ENCODE measurements around the gene PDILT. TPM values are rescaled to one million over a fixed set of nuclear protein-coding genes. Genes with fewer than 3 reads are reported as not detected.

Gene PDILT
- total RNA-seq, 6 experiments from 2014 or later: not detected

- H3K9me3 ChIP-seq: no peaks in the 10 kb centered on the region
- peaks cover 0 to 15% (median 3%) of the 10 kb centered on the region in 4 donors for H3K4me1 ChIP-seq
- peak; percentile 79 to 89 (median 82) for ATAC-seq
- WGBS (ENCODE audit: insufficient coverage, low coverage, low lambda C conversion rate, missing lambda C conversion rate): 3% methylated on average over 17 of the region's 30 CpGs
- peak overlapping the region; percentile 29 to 85 (median 80) for H3K27ac ChIP-seq
- TF ChIP-seq CTCF (IDR thresholded peaks at IDR 0.05) (peak; percentile 64 to 92 (median 86)), POLR2A (IDR thresholded peaks at IDR 0.05) (peak; percentile 50)
- peak; percentile 73 to 93 (median 90) for DNase-seq
- H3K4me3 ChIP-seq: peak overlapping the region in 2 of 3 donors; percentile 23 to 39
- intact Hi-C loops (cut with DNase I): loop anchor here in 1 of 2 donors (10.0 kb wide), 1 partner anchor 481 kb away; no protein-coding TSS in a partner anchor
- no peaks in the 10 kb centered on the region for H3K27me3 ChIP-seq
- H3K36me3 ChIP-seq: no peaks in the 10 kb centered on the region
Measured at GRCh38 chr16:20385844-20386832, 18.4 kb downstream of the PDILT start.

DNA sequence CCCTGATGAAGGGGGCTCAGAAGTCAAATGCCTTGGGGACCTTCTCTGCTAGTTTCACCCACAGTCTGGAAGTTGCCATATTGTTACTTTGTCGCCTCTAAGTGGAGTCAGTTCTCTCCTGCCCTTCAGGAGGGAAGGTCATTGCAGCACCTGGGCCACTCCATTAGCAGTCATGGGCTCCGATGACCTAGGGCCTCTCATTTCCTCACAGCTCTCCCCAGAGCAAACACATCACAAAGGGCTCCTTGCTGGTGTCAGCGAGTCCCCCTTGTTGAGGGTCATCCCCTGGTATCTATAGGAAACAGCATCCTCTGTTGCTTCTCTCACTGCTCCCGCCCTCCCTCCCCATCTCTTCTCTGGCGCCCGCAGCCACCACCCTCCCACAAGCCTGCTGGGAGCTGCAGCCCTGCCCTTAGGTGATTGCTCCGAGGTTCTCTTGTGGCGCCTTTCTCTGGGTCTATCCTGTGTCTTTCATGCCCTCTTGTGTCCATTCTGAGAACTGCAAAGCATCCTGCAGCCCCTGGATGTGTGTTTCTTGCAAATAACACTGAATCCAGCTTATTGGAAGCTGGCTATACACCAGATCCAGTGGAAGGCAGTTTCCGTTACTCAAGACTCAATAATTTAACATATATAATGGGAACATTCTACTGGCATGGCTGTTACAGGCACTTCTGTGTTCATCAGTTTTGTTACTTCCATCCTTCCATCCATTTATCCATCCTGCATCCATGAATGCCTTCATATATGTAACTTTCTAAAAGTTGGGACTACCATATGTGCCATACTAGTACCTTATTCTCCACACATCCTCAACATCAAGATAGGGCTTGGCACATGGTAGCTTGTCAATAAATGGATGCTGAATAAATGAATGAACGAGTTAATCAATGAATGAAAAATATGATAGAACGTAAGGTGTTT, 21.2 kb downstream of the PDILT start:
- no peaks in the 10 kb centered on the region for H3K27me3 ChIP-seq
- H3K36me3 ChIP-seq: no peaks in the 10 kb centered on the region
- 21% methylated on average over 9 of the region's 11 CpGs for WGBS (ENCODE audit: insufficient coverage, low coverage, low lambda C conversion rate, missing lambda C conversion rate)
- intact Hi-C loops (cut with DNase I): loop anchor here in 1 of 2 donors (10.0 kb wide), 1 partner anchor 479 kb away; no protein-coding TSS in a partner anchor
- TF ChIP-seq POLR2A (IDR thresholded peaks at IDR 0.05): no peak
- peak; percentile 72 to 90 (median 84) for TF ChIP-seq CTCF (IDR thresholded peaks at IDR 0.05)
- H3K4me3 ChIP-seq: no peak overlapping the region
- no peak overlapping the region for H3K27ac ChIP-seq
- peaks cover 0 to 15% (median 3%) of the 10 kb centered on the region in 4 donors for H3K4me1 ChIP-seq
- no peaks in the 10 kb centered on the region for H3K9me3 ChIP-seq
- peak; percentile 66 to 80 (median 72) for ATAC-seq
- peak; percentile 51 to 73 (median 65) for DNase-seq

GRCh38 chr16:20382202-20382948, 22.2 kb downstream of the PDILT start:
- no peak for TF ChIP-seq POLR2A (IDR thresholded peaks at IDR 0.05)
- TF ChIP-seq CTCF (IDR thresholded peaks at IDR 0.05): no peak
- H3K4me3 ChIP-seq: no peak overlapping the region
- WGBS (ENCODE audit: insufficient coverage, low coverage, low lambda C conversion rate, missing lambda C conversion rate): 75% methylated on average over 5 of the region's 7 CpGs
- intact Hi-C loops (cut with DNase I): loop anchor here in 1 of 2 donors (10.0 kb wide), 1 partner anchor 478 kb away; no protein-coding TSS in a partner anchor
- H3K36me3 ChIP-seq: no peaks in the 10 kb centered on the region
- H3K27me3 ChIP-seq: no peaks in the 10 kb centered on the region
- no peak for ATAC-seq
- no peak for DNase-seq
- H3K9me3 ChIP-seq: no peaks in the 10 kb centered on the region
- H3K27ac ChIP-seq: no peak overlapping the region
- H3K4me1 ChIP-seq: peaks cover 0 to 15% (median 3%) of the 10 kb centered on the region in 4 donors
